HCT116 (cell line): ENCODE measurements around the gene KRTAP29-1. TPM values are rescaled to one million over a fixed set of nuclear protein-coding genes. Genes with fewer than 3 reads are reported as not detected.

Source experiments
- ATAC-seq: fragments of 200-7000 bp; cut with Tn5 transposase; 2 replicates; pipeline ENCODE4 v1.9.1; 2020; ENCODE audit warnings: mild to moderate bottlenecking, moderate library complexity
- BruUV-seq: library from RNA; stranded (reverse); fragments of 400-500 nt; replicated peaks from 2 replicates; lab custom pipeline; 2021; lab: Mats Ljungman, UMichigan
- CTCF ChIA-PET: fragments of 300-600 bp; sonication (Branson Sonifier 250); formaldehyde crosslinking; loops from one replicate; lab custom pipeline; 2021; ENCODE audit warnings: antibody characterized with exemption; lab: Charles Lee
- POLR2A ChIA-PET: fragments of 300-600, 350-600 bp; sonication (Branson Sonifier 250); formaldehyde crosslinking; loops from one replicate; lab custom pipeline; 2021; ENCODE audit warnings: antibody characterized with exemption; lab: Charles Lee
- RAD21 ChIA-PET, 2 experiments: fragments of 300-600 bp; sonication (Branson Sonifier 250); formaldehyde crosslinking; loops; one replicate each; lab custom pipeline; 2023; ENCODE audit warnings: low total read pairs in 2 of 2; ENCODE audit not compliant: uncharacterized antibody in 2 of 2, unreplicated experiment in 2 of 2, low non-redundant PET in 1 of 2; lab: Charles Lee
- DNase-seq: peaks from one replicate; pipeline ENCODE4 v3.0.0-alpha.2; 2010; ENCODE audit warnings: low read depth, low spot score
- H2AFZ ChIP-seq: fragments of 200-600 bp; shearing (Covaris generic), sonication (generic); 2 replicates; pipeline ENCODE4 v1.6.1; 2017; ENCODE audit warnings: low read depth, mixed run types, mixed read lengths, antibody characterized with exemption, low read length; ENCODE audit not compliant: poor library complexity, severe bottlenecking
- H3K27ac ChIP-seq: 2 replicates; pipeline ENCODE4 v1.5.1; 2012; ENCODE audit warnings: low read depth, low read length
- H3K27me3 ChIP-seq: fragments of 200-600 bp; sonication (generic); 2 replicates; pipeline ENCODE4 v1.6.1; 2016; ENCODE audit warnings: mixed run types, low read length, mixed read lengths; ENCODE audit not compliant: insufficient read depth
- H3K36me3 ChIP-seq, 2 experiments: fragments of 200-500 bp in 1 of 2; fragments of 200-600 bp in 1 of 2; sonication (Bioruptor generic) in 1 of 2; sonication (generic) in 1 of 2; 2 replicates each; pipeline versions ENCODE4 v1.5.1 to v1.6.1; 2014 to 2016; ENCODE audit warnings: low read length in 2 of 2, inconsistent platforms in 1 of 2, mixed read lengths in 1 of 2, mixed run types in 1 of 2; ENCODE audit not compliant: insufficient read depth in 2 of 2, control insufficient read depth in 1 of 2
- H3K4me1 ChIP-seq, 2 experiments: fragments of 200-600 bp in 1 of 2; sonication (generic) in 1 of 2; 2 replicates each; pipeline versions ENCODE4 v1.5.1 to v1.6.1; 2012 to 2017; ENCODE audit warnings: low read length in 2 of 2, inconsistent platforms in 1 of 2, mild to moderate bottlenecking in 1 of 2, mixed read lengths in 1 of 2, mixed run types in 1 of 2, moderate library complexity in 1 of 2; ENCODE audit not compliant: insufficient read depth in 2 of 2, control insufficient read depth in 1 of 2
- H3K4me2 ChIP-seq: fragments of 200-600 bp; sonication (generic); 2 replicates; pipeline ENCODE4 v1.6.1; 2017; ENCODE audit warnings: mixed run types, low read length, mixed read lengths
- H3K4me3 ChIP-seq, 2 experiments: fragments of 200-600 bp in 1 of 2; sonication (generic) in 1 of 2; replicated peaks in 1 of 2; 2 replicates each; pipeline ENCODE4 v1.5.1; 2011 to 2016; ENCODE audit warnings: low read length in 2 of 2, control low read depth in 1 of 2, low read depth in 1 of 2, mild to moderate bottlenecking in 1 of 2, mixed read lengths in 1 of 2, mixed run types in 1 of 2
- H3K79me2 ChIP-seq: fragments of 200-600 bp; sonication (generic); 2 replicates; pipeline ENCODE4 v1.6.1; 2017; ENCODE audit warnings: mild to moderate bottlenecking, mixed run types, low read length, moderate library complexity, mixed read lengths; ENCODE audit not compliant: insufficient read depth
- H3K9ac ChIP-seq: fragments of 200-600 bp; sonication (generic); 2 replicates; pipeline ENCODE4 v1.6.1; 2016; ENCODE audit warnings: low read length, mixed read lengths
- H3K9me2 ChIP-seq: fragments of 200-600 bp; sonication (generic), shearing (Covaris generic); 2 replicates; pipeline ENCODE4 v1.6.1; 2017; ENCODE audit warnings: mixed run types, mild to moderate bottlenecking, moderate library complexity; ENCODE audit not compliant: insufficient read depth
- H3K9me3 ChIP-seq, 2 experiments: fragments of 200-500 bp in 1 of 2; fragments of 200-600 bp in 1 of 2; sonication (Bioruptor generic) in 1 of 2; sonication (generic) in 1 of 2; 2 replicates each; pipeline ENCODE4 v1.6.1; 2014 to 2017; ENCODE audit warnings: low read length in 2 of 2, mixed read lengths in 2 of 2, inconsistent platforms in 1 of 2, low read depth in 1 of 2, mild to moderate bottlenecking in 1 of 2, mixed run types in 1 of 2, moderate library complexity in 1 of 2; ENCODE audit not compliant: control insufficient read depth in 1 of 2, insufficient read depth in 1 of 2
- H4K20me1 ChIP-seq: fragments of 200-600 bp; sonication (generic), shearing (Covaris generic); 2 replicates; pipeline ENCODE4 v1.6.1; 2017; ENCODE audit warnings: mixed run types, mild to moderate bottlenecking, moderate library complexity; ENCODE audit not compliant: insufficient read depth
- ATF3 ChIP-seq: IDR thresholded peaks from 2 replicates; pipeline ENCODE4 v1.6.1; 2012
- CBX3 ChIP-seq: IDR thresholded peaks from 2 replicates; pipeline ENCODE4 v1.6.1; 2012; ENCODE audit warnings: low read depth
- CEBPB ChIP-seq: IDR thresholded peaks from 2 replicates; pipeline ENCODE4 v1.6.1; 2012; ENCODE audit warnings: low read depth
- EGR1 ChIP-seq: IDR thresholded peaks from 2 replicates; pipeline ENCODE4 v1.6.1; 2012; ENCODE audit warnings: low read depth
- ELF1 ChIP-seq: IDR thresholded peaks from 2 replicates; pipeline ENCODE4 v1.6.1; 2012; ENCODE audit warnings: low read depth, borderline replicate concordance
- EZH2phosphoT487 ChIP-seq: fragments of 200-600 bp; IDR thresholded peaks from 2 replicates; pipeline ENCODE4 v1.6.1; 2018; ENCODE audit warnings: antibody characterized with exemption, borderline replicate concordance
- FOSL1 ChIP-seq: IDR thresholded peaks from 2 replicates; pipeline ENCODE4 v1.6.1; 2012; ENCODE audit warnings: low read depth
- JUND ChIP-seq: IDR thresholded peaks from 2 replicates; pipeline ENCODE4 v1.6.1; 2012
- POLR2A ChIP-seq: IDR thresholded peaks from 2 replicates; pipeline ENCODE4 v1.7.0; 2011; ENCODE audit warnings: borderline replicate concordance; ENCODE audit not compliant: insufficient read depth, insufficient read length; ENCODE audit errors: extremely low read depth
- POLR2AphosphoS5 ChIP-seq: IDR thresholded peaks from 2 replicates; pipeline ENCODE4 v1.6.1; 2011; ENCODE audit warnings: mild to moderate bottlenecking, low read depth, low read length, moderate library complexity
- RAD21 ChIP-seq: IDR thresholded peaks from 2 replicates; pipeline ENCODE4 v1.6.1; 2012; ENCODE audit warnings: low read depth, mild to moderate bottlenecking
- REST ChIP-seq: IDR thresholded peaks from 2 replicates; pipeline ENCODE4 v1.6.1; 2012; ENCODE audit warnings: low read depth
- SIN3A ChIP-seq: IDR thresholded peaks from 2 replicates; pipeline ENCODE4 v1.6.1; 2012; ENCODE audit warnings: low read depth
- SRF ChIP-seq: IDR thresholded peaks from 2 replicates; pipeline ENCODE4 v1.6.1; 2012; ENCODE audit warnings: low read depth
- TCF7L2 ChIP-seq: IDR thresholded peaks from 2 replicates; pipeline ENCODE4 v1.7.0; 2011; ENCODE audit warnings: borderline replicate concordance, inconsistent platforms; ENCODE audit not compliant: insufficient read depth, insufficient read length; ENCODE audit errors: extremely low read depth
- ZFX ChIP-seq: fragments of 450-650 bp; IDR thresholded peaks from 2 replicates; pipeline ENCODE4 v1.6.1; 2017
- ZNF274 ChIP-seq: fragments of 200-500 bp; sonication (Bioruptor generic); IDR thresholded peaks from 2 replicates; pipeline ENCODE4 v1.6.1; 2014; ENCODE audit warnings: mild to moderate bottlenecking, low read depth, low read length, inconsistent platforms
- intact Hi-C: fragments of 100-400 bp; cut with micrococcal nuclease; formaldehyde crosslinking; loops from 2 replicates; pipeline ENCODE4 v1.10.0; 2022
- total RNA-seq: library from RNA; stranded (reverse); gene quantifications from one replicate; pipeline ENCODE4 v1.2.1, GENCODE V29; 2021; ENCODE audit not compliant: unreplicated experiment
- TF ChIP-seq, protein P1 (sequence below): IDR thresholded peaks from 2 replicates; pipeline ENCODE4 v1.6.1; 2012

Gene KRTAP29-1
- total RNA-seq, 1 experiment from 2014 or later = 0.22 TPM

GRCh38 chr17:41333836-41334235, 31.2 kb upstream of the KRTAP29-1 start:
- Histone ChIP-seq H3K4me1 (peaks cover 3 to 25% of the 10 kb centered on the region in 2 experiments; a peak in 3 of 4 replicates), H3K4me3 (no peak overlapping the region), H3K27ac (no peak overlapping the region), H3K9ac (no peak overlapping the region), H3K4me2 (no peak overlapping the region), H3K79me2 (no peaks in the 10 kb centered on the region), H3K9me2 (no peaks in the 10 kb centered on the region), H3K9me3 (peaks cover 0 to 4% of the 10 kb centered on the region in 2 experiments; a peak in 1 of 4 replicates), H3K36me3 (no peaks in the 10 kb centered on the region), H2AFZ (no peak overlapping the region), H3K27me3 (no peaks in the 10 kb centered on the region), H4K20me1 (no peaks in the 10 kb centered on the region)
- no peak for DNase-seq
- no TSS peak for BruUV-seq
- ATAC-seq = no peak
- ChIA-PET RAD21 (no interaction called here), POLR2A (no interaction called here), CTCF (interaction anchor here (0.9 kb wide), 1 partner anchor 10 kb away, joined by 3 read pairs; no protein-coding TSS in a partner anchor)
- intact Hi-C loops = no loop called here
- TF ChIP-seq RAD21 (no peak), TCF7L2 (no peak), REST (no peak), EGR1 (no peak), JUND (no peak), POLR2AphosphoS5 (no peak), SIN3A (no peak), POLR2A (no peak), ZFX (no peak), CEBPB (no peak), SRF (no peak), EZH2phosphoT487 (no peak), CBX3 (no peak), ZNF274 (no peak), ELF1 (no peak), ATF3 (no peak), FOSL1 (no peak)
- TF ChIP-seq, protein P1, sequence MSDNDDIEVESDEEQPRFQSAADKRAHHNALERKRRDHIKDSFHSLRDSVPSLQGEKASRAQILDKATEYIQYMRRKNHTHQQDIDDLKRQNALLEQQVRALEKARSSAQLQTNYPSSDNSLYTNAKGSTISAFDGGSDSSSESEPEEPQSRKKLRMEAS = no peak
